ENCODE measurements around the gene AP3D1. TPM values are rescaled to one million over a fixed set of nuclear protein-coding genes. Genes with fewer than 3 reads are reported as not detected.

The AP3D1 gene
- 10 to 100 TPM; 83.4 to 88.5 TPM for total RNA-seq

GRCh38 chr19:2151339-2152229, at the start of gene AP3D1:
AP3D1 (minus strand) TSS chr19:2151566; CDS start chr19:2151334, 232 bp downstream.

DNA sequence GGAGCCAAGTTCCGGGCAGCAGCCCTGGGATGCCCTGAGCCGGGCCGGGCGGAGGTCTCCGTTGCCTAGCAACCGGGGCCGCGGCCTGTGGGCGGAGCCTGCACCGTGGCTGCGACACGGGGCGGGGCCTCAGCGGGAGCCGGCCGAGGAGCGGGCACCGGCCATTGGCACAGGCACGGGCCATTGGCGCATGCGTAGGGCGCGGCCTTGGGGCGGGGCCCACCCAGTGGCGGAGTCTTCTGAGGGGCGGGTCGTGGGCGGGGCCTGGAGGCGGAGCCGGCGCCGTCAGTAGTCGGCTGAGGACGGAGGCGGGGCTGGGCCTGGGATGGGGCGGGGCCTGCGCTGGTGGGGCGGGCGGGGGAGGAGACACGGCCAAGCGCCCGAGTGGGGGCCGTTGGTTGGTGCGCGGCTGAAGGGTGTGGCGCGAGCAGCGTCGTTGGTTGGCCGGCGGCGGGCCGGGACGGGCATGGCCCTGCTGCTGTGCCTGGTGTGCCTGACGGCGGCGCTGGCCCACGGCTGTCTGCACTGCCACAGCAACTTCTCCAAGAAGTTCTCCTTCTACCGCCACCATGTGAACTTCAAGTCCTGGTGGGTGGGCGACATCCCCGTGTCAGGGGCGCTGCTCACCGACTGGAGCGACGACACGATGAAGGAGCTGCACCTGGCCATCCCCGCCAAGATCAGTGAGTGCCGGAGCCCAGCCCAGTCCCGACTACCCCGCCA, 54.7 kb downstream of the AP3D1 start, which contains the start of gene IZUMO4:
IZUMO4 (plus strand) TSS at position 436 of the 723 bp plus-strand sequence; CDS start at position 467, 31 bp downstream.

DNA sequence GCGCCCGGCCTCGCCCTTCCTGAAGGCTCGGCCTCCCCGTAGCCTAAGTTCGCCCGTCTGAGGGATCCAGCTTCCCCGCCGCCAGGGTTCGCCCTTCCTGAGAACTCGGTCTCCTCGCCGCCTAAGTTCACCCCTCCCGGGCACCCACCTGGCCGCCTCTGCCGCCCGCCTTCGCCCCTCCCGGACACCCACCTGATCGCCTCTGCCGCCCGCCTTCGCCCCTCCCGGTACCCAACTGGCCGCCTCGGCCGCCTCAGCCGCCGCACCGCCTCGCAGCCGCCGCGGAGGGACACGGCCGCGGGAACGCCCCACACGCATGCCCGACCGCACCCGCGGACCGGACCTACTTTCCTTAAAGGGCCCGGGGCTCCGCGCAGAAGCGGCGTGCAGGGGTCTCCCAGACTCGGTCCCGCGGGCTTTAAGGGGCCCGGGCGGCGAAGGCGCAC, 55.3 kb downstream of the AP3D1 start, which contains the start of gene MOB3A:
MOB3A (minus strand) TSS at position 293 of the 446 bp plus-strand sequence. CDS start 17,766 bp downstream, outside the sequence.

GRCh38 chr19:2050991-2051772, 100.2 kb downstream of the AP3D1 start, which contains the start of gene MKNK2:
MKNK2 (minus strand) TSS chr19:2051244; CDS start chr19:2050851, 393 bp downstream.

Other genes starting within 250 kb of the AP3D1 start
- gene ADAT3, start 246.2 kb downstream of the AP3D1 start, total RNA-seq = 10 to 100 TPM; 10.8 to 12.5 TPM
- 10 to 100 TPM; 35.4 to 36.7 TPM for gene SCAMP4, start 246.2 kb downstream of the AP3D1 start, total RNA-seq
- gene CSNK1G2, start 210.4 kb downstream of the AP3D1 start, total RNA-seq = 100 to 1,000 TPM; 125 to 130 TPM
- gene BTBD2, start 135.9 kb downstream of the AP3D1 start, total RNA-seq = 10 to 100 TPM; 55.4 to 63.9 TPM
- 100 to 1,000 TPM; 333 TPM for gene MKNK2, start 100.3 kb downstream of the AP3D1 start, total RNA-seq
- 100 to 1,000 TPM; 236 to 238 TPM for gene MOB3A, start 55.2 kb downstream of the AP3D1 start, total RNA-seq
- 10 to 100 TPM; 17.6 to 20.1 TPM for gene IZUMO4, start 54.7 kb downstream of the AP3D1 start, total RNA-seq
- 10 to 100 TPM; 55.0 to 55.2 TPM for gene DOT1L, start 12.4 kb upstream of the AP3D1 start, total RNA-seq
- 10 to 100 TPM; 57.5 to 58.8 TPM for gene PLEKHJ1, start 84.8 kb upstream of the AP3D1 start, total RNA-seq
- gene SF3A2, start 85.3 kb upstream of the AP3D1 start, total RNA-seq = 100 to 1,000 TPM; 128 to 129 TPM
- 1 to 10 TPM; 7.4 to 8.0 TPM for gene AMH, start 97.8 kb upstream of the AP3D1 start, total RNA-seq
- under 1 TPM in 1 of 2 experiments, not detected in 1; 0.76 TPM for gene JSRP1, start 104.9 kb upstream of the AP3D1 start, total RNA-seq
- gene PEAK3, start 130.6 kb upstream of the AP3D1 start, total RNA-seq = under 1 TPM; 0.36 to 0.43 TPM
- gene LINGO3, start 156.6 kb upstream of the AP3D1 start, total RNA-seq = 1 to 10 TPM in 1 of 2 experiments, under 1 TPM in 1; 0.72 to 1.1 TPM
- gene LSM7, start 177.0 kb upstream of the AP3D1 start, total RNA-seq = 100 to 1,000 TPM; 119 to 131 TPM
- gene SPPL2B, start 177.1 kb upstream of the AP3D1 start, total RNA-seq = 10 to 100 TPM; 89.6 to 94.4 TPM
- gene TMPRSS9, start 208.7 kb upstream of the AP3D1 start, total RNA-seq = not detected